ENCODE data around the gene CRCP.

GRCh38 chr7:66181329-66181728 is 66.7 kb downstream of the CRCP start:
- no peak for TF ChIP-seq CTCF (IDR thresholded peaks at IDR 0.05)
- no peak for TF ChIP-seq POLR2A (IDR thresholded peaks at IDR 0.05)
- no peak for TF ChIP-seq EP300 (IDR thresholded peaks at IDR 0.05)
